ENCODE measurements around the gene TIFAB. TPM values are rescaled to one million over a fixed set of nuclear protein-coding genes. Genes with fewer than 3 reads are reported as not detected.

Gene TIFAB
- total and polyA plus RNA-seq, 8 donors = 0.08 TPM; not detected in 7

DNA sequence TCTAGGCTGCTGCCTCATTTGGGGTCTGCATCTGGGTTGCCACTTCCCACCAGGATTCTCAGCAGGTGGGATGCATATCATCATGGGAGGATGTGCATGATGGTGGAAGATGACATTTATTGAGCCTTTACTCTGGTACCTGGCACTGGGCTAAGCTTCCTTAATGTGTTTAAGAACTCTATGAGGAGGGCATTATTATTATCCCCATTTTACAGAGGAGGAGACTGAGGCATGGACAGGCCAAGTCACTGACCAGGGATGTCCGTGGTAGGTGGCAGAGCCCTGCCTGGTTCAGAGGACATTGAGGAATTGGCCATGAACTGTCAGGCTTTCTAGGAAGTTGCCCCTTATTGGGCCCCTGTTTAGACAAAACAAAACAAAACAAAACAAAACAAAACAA lies 31.1 kb upstream of the TIFAB start:
- WGBS, 5 donors = 71 to 91% (median 90%) methylated on average over 1 of the region's 1 CpG
- H3K36me3 ChIP-seq = no peaks in the 10 kb centered on the region
- no peaks in the 10 kb centered on the region for H3K9me3 ChIP-seq
- intact Hi-C loops (cut with DNase I; ENCODE audit: low total_unique reads) = no loop called here
- TF ChIP-seq POLR2AphosphoS5 (IDR thresholded peaks at IDR 0.05) = no peak
- no peak for TF ChIP-seq EP300 (IDR thresholded peaks at IDR 0.05)
- no peak overlapping the region for H3K27ac ChIP-seq
- DNase-seq = no peak
- peaks cover 0 to 4% (median 2%) of the 10 kb centered on the region in 4 donors for H3K4me1 ChIP-seq
- H3K27me3 ChIP-seq = peaks cover 0 to 69% (median 31%) of the 10 kb centered on the region in 3 donors
- no peak overlapping the region for H3K4me3 ChIP-seq

DNA sequence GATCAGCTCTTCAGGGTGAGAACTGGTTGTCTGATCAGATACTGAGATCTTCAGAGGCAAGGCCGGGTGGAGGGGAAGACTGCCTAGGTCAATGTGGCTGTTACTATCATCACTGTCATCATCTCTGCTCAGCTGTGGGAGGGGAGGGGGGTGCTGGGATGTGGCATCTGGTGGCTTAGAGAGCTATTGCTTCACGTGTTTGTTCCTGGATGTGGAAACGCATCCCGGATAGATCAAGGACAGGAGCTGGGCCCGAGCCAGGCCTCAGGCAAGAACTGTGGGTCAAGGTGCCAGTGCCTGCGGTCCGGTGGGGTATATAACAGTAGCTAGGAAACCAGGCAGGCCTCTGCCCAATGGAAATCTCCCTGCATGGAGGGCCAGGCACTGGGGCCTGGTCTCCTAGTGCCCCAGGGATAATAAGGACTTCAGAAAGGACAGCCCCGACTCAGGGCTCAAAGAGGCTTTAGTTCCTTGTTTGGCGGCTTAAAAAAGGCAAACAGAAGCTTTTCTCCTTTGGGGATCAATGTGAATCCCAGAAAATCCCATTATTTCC lies 30.3 kb upstream of the TIFAB start:
- Histone ChIP-seq H3K27ac (no peak overlapping the region), H3K4me1 (no peaks in the 10 kb centered on the region), H3K9me3 (no peaks in the 10 kb centered on the region), H3K27me3 (peaks cover 0 to 69% (median 30%) of the 10 kb centered on the region in 3 donors), H3K36me3 (no peaks in the 10 kb centered on the region), H3K4me3 (no peak overlapping the region)
- intact Hi-C loops (cut with DNase I; ENCODE audit: low total_unique reads) = no loop called here
- 57 to 85% (median 77%) methylated on average over 9 of the region's 9 CpGs for WGBS, 5 donors
- TF ChIP-seq POLR2A (IDR thresholded peaks at IDR 0.05) (no peak), EP300 (IDR thresholded peaks at IDR 0.05) (no peak), POLR2AphosphoS5 (IDR thresholded peaks at IDR 0.05) (no peak)
- TF ChIP-seq, protein P1, sequence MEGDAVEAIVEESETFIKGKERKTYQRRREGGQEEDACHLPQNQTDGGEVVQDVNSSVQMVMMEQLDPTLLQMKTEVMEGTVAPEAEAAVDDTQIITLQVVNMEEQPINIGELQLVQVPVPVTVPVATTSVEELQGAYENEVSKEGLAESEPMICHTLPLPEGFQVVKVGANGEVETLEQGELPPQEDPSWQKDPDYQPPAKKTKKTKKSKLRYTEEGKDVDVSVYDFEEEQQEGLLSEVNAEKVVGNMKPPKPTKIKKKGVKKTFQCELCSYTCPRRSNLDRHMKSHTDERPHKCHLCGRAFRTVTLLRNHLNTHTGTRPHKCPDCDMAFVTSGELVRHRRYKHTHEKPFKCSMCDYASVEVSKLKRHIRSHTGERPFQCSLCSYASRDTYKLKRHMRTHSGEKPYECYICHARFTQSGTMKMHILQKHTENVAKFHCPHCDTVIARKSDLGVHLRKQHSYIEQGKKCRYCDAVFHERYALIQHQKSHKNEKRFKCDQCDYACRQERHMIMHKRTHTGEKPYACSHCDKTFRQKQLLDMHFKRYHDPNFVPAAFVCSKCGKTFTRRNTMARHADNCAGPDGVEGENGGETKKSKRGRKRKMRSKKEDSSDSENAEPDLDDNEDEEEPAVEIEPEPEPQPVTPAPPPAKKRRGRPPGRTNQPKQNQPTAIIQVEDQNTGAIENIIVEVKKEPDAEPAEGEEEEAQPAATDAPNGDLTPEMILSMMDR (IDR thresholded peaks at IDR 0.05) = no peak
- DNase-seq = no peak

DNA sequence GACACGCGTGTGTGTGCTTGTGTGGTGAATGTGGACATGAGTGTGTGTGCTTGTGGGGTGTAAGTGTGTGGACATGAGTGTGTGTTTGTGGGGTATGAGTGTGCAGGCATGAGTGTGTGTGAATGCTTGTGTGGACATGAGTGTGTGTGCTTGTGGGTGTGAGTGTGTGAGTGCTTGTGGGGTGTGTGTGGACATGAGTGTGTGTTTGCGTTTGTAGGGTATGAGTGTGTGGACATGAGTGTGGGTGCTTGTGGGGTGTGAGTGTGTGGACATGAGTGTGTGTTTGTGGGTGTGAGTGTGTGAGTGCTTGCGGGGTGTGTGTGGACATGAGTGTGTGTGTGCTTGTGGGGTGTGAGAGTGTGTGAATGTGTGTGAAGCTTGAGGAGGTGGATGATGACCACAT lies 29.8 kb upstream of the TIFAB start:
- no peaks in the 10 kb centered on the region for H3K9me3 ChIP-seq
- no peak overlapping the region for H3K4me3 ChIP-seq
- no peaks in the 10 kb centered on the region for H3K36me3 ChIP-seq
- 91 to 98% (median 98%) methylated on average over 4 of the region's 4 CpGs for WGBS, 5 donors
- DNase-seq = no peak
- H3K27ac ChIP-seq = no peak overlapping the region
- H3K4me1 ChIP-seq = no peaks in the 10 kb centered on the region
- TF ChIP-seq, protein P1 (IDR thresholded peaks at IDR 0.05) = no peak
- TF ChIP-seq POLR2A (IDR thresholded peaks at IDR 0.05) = no peak
- no peak for TF ChIP-seq POLR2AphosphoS5 (IDR thresholded peaks at IDR 0.05)
- no peak for TF ChIP-seq EP300 (IDR thresholded peaks at IDR 0.05)
- intact Hi-C loops (cut with DNase I; ENCODE audit: low total_unique reads) = no loop called here
- H3K27me3 ChIP-seq = peaks cover 0 to 69% (median 30%) of the 10 kb centered on the region in 3 donors

DNA sequence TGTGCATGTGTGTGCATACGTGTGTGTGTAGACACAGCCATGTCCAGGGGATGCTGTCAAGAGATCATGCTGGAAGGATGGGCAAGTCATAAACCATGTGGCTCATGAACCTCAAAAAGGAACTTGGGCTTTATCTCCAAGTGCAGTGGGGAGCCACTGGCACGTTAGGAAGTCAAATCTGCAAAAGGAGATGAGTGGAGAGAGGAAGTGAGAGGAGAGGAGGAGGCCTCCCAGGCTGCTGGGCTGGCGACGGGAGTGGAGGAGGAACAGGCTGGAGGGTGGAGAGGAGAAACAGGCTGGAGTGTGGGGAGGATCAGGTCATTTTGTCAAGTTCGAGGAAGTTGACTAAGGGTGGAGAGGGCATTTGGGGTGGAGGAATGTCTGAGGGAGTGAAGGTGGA lies 29.2 kb upstream of the TIFAB start:
- TF ChIP-seq EP300 (IDR thresholded peaks at IDR 0.05) (no peak), POLR2A (IDR thresholded peaks at IDR 0.05) (no peak), POLR2AphosphoS5 (IDR thresholded peaks at IDR 0.05) (no peak)
- TF ChIP-seq, protein P1 (IDR thresholded peaks at IDR 0.05) = no peak
- no peak for DNase-seq
- no peaks in the 10 kb centered on the region for H3K36me3 ChIP-seq
- no peaks in the 10 kb centered on the region for H3K9me3 ChIP-seq
- H3K4me3 ChIP-seq = no peak overlapping the region
- no peaks in the 10 kb centered on the region for H3K4me1 ChIP-seq
- intact Hi-C loops (cut with DNase I; ENCODE audit: low total_unique reads) = no loop called here
- 50 to 60% (median 53%) methylated on average over 5 of the region's 5 CpGs for WGBS, 5 donors
- H3K27ac ChIP-seq = no peak overlapping the region
- peaks cover 0 to 69% (median 27%) of the 10 kb centered on the region in 3 donors for H3K27me3 ChIP-seq

DNA sequence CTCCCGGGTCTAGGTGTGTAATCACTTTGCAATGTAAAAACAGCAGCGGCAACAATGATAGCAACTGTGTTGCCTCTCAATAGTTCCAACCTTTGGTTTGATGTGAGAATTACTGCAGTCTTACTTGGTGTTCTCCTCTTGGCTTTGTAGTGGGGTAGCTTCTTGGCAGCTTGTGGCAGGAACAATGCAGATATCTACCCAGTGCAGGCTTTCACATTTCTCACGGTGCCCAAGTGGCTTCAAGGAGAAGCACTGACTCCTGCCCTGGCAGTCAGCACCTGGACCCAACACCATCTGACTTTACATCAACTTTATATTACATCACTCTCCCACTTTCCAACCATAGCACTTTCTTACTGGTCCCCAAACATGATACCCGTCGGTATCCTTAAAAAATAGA lies 28.4 kb upstream of the TIFAB start:
- intact Hi-C loops (cut with DNase I; ENCODE audit: low total_unique reads) = no loop called here
- TF ChIP-seq EP300 (IDR thresholded peaks at IDR 0.05) = no peak
- TF ChIP-seq POLR2AphosphoS5 (IDR thresholded peaks at IDR 0.05) = no peak
- TF ChIP-seq, protein P1 (IDR thresholded peaks at IDR 0.05) = no peak
- no peak for TF ChIP-seq POLR2A (IDR thresholded peaks at IDR 0.05)
- no peak for DNase-seq
- H3K27me3 ChIP-seq = peaks cover 0 to 63% (median 21%) of the 10 kb centered on the region in 3 donors
- 76 to 89% (median 86%) methylated on average over 5 of the region's 5 CpGs for WGBS, 5 donors
- no peaks in the 10 kb centered on the region for H3K9me3 ChIP-seq
- H3K4me3 ChIP-seq = no peak overlapping the region
- no peak overlapping the region for H3K27ac ChIP-seq
- no peaks in the 10 kb centered on the region for H3K36me3 ChIP-seq
- no peaks in the 10 kb centered on the region for H3K4me1 ChIP-seq

Data from stomach (tissue), 9 donors.